GM12874 (cell line): ENCODE results near the gene TMEM120B.

Experiments used
- TF ChIP-seq, protein P1 (sequence below): IDR thresholded peaks from 2 replicates; pipeline ENCODE4 v1.5.1; 2011; ENCODE audit warnings: low read depth, mild to moderate bottlenecking, control low read depth, low read length, moderate library complexity; ENCODE audit not compliant: insufficient read depth

The TMEM120B gene

DNA sequence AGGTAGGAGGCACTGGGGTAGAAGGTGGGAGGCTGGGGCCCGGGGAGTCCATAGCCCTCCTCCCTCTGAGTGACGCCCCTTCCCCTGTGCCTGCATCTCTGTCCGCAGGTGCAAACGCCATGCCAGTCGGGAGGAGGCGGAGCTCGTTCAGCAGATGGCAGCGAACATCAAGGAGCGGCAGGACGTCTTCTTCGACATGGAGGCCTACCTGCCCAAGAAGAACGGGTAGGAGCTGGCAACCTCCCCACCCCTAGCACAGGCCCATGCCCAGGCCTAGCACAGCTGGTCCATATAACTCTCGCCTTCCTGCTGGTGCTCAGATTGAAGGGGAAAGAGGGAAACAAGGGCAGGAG is 35.6 kb downstream of the TMEM120B start:
- TF ChIP-seq, protein P1, sequence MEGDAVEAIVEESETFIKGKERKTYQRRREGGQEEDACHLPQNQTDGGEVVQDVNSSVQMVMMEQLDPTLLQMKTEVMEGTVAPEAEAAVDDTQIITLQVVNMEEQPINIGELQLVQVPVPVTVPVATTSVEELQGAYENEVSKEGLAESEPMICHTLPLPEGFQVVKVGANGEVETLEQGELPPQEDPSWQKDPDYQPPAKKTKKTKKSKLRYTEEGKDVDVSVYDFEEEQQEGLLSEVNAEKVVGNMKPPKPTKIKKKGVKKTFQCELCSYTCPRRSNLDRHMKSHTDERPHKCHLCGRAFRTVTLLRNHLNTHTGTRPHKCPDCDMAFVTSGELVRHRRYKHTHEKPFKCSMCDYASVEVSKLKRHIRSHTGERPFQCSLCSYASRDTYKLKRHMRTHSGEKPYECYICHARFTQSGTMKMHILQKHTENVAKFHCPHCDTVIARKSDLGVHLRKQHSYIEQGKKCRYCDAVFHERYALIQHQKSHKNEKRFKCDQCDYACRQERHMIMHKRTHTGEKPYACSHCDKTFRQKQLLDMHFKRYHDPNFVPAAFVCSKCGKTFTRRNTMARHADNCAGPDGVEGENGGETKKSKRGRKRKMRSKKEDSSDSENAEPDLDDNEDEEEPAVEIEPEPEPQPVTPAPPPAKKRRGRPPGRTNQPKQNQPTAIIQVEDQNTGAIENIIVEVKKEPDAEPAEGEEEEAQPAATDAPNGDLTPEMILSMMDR: no peak

DNA sequence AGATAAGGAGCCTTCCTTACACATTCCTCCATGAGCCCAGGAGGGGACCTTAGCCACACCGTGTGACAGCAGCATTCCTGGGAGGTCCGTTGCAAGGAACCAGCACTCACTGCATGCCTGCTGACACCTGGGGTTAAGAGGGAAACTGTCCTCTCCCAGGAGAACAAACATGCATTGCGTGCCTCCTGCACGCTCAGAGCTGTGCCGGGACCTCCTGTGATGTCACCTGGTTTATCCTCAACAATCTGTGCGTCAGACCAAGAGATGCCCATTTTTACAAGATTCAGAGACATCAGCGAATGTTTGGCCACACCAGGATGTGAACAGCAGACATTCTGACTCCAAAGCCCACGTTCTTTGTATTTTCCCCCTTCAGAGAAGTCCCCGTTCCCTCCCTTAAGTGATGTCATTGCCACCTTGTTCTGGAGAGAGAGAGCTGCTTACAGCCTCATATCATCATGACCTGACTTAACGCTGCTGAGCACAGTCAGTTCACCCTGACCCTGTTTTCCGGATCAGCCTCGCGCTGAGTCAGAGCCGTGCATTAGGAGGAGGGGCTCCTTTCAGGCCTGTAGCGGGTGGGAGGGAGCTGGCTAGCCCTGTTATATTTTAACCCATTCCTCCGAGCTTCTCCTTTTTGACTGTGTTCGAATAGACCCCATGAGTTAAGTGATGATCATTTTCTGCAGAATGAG is 36.2 kb downstream of the TMEM120B start:
- TF ChIP-seq, protein P1: no peak

DNA sequence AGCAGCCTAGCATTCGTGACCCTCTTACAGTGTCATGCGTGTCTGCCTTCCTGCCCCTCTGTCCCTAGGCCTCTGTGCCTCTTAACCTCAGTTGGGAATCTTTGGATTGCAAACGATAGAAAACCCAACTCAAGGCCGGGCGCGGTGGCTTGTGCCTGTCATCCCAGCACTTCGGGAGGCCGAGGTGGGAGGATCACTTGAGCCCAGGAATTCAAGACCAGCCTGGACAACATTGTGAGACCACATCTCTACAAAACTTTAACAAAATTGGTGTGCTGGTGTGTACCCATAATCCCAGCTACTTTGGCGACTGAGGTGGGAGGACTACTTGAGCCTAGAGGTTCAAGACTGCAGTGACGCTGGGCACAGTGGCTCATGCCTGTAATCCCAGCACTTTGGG is 36.7 kb downstream of the TMEM120B start:
- TF ChIP-seq, protein P1: no peak

DNA sequence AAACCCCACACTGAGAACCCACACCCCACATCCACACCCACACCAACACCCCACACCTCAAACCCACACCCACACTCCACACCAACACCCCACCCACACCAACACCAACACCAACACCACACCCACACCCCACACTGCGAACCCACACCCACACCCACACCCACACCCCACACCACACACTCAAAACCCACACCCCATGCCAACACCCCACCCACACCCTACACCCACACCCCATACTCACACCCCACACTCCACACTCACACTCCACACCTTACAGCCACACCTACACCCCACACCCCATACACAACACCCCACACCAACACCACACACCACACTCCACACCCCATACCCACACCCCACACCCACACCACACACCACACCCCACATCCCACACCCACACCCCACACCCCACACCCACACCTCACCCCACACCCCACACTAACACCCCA is 38.0 kb downstream of the TMEM120B start:
- TF ChIP-seq, protein P1: no peak

DNA sequence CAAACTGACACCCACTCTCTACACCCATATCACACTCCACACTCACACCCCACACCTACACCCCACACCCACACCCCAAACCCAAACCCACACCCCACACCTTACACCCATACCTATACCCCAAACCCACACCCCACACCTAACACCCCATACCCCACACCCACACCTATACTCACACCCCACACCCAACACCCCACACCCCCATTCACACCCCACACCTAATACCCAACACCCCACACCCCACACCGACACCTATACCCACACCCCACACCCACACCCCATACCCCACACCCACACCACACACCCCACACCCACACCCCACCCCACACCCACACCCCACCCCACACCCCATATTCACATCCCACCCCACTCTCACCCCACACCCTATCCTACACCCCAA is 38.5 kb downstream of the TMEM120B start:
- TF ChIP-seq, protein P1: no peak

DNA sequence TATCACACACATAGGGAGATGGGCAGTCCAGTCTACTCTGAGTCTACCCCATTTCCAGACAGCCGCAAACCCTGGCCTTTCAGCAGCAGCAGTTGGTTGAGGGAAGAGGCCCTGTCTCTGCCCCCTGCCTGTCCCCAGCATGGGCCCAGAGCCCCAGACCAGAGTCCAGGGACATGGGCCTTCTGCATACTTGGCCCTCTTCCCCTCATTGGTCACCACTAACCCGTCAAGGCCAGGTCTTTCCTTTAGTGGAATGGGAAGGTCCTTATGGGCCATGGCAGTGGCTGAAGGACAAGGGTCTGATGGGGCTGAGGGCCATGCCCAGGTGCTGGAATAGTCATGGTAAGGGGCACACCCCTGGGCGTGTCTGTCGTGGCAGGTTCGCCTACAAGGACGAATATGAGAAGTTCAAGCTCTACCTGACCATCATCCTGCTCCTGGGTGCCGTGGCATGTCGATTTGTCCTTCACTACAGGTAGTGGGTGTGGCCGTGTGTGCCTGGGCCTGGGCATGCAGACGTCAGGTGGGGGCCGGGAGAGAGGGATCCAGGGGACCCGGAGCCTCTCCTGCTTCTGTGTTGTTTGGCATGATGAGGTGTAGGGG is 39.3 kb downstream of the TMEM120B start:
- TF ChIP-seq, protein P1: no peak

DNA sequence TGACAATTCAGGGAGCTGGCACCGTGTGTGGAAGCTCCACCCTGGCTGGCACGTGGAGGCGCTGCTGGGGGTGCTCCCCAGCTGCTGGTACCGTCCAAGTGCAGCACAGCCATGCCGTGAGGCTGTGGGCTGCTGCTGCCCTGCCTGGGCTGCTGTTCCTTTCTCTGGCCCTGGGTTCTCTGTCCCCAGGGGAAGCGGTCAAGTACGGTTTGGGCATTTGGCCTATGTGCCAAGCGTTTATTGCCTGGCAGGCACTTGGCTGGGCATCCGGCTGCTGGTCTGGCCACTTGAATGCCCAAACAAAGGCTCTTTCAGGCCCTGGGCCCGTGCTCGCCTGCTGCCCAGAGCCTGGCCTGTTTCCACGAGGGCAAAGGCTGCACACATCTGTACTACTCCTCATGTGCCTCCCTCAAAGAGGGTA is 41.3 kb downstream of the TMEM120B start:
- TF ChIP-seq, protein P1: no peak
